OCI-LY7 (cell line): Measurements from ENCODE around the gene IZUMO1. TPM values are rescaled to one million over a fixed set of nuclear protein-coding genes. Genes with fewer than 3 reads are reported as not detected.

Experiments used
- BruUV-seq: library from RNA; stranded (reverse); fragments of 400-500 nt; replicated peaks from 2 replicates; lab custom pipeline; 2021; lab: Mats Ljungman, UMichigan
- CTCF ChIA-PET: fragments of 300-600 bp; sonication (Branson Sonifier 250); formaldehyde crosslinking; loops from one replicate; lab custom pipeline; 2022; ENCODE audit warnings: antibody characterized with exemption; ENCODE audit not compliant: unreplicated experiment; lab: Charles Lee
- POLR2A ChIA-PET: fragments of 300-600 bp; sonication (Branson Sonifier 250); formaldehyde crosslinking; loops from one replicate; lab custom pipeline; 2022; ENCODE audit warnings: antibody characterized with exemption; lab: Charles Lee
- DNase-seq: peaks from one replicate; pipeline ENCODE4 v3.0.0-alpha.2; 2015; ENCODE audit warnings: low spot score
- H2AFZ ChIP-seq: fragments of 200-600 bp; sonication (generic), shearing (Covaris generic); 2 replicates; pipeline ENCODE4 v1.6.1; 2014; ENCODE audit warnings: mild to moderate bottlenecking, antibody characterized with exemption, low read length, moderate library complexity
- H3K27ac ChIP-seq: fragments of 200-600 bp; sonication (generic); 2 replicates; pipeline ENCODE4 v1.5.1; 2014; ENCODE audit warnings: mixed run types, low read depth, mild to moderate bottlenecking, moderate library complexity, low read length, inconsistent platforms; ENCODE audit not compliant: poor library complexity, severe bottlenecking
- H3K36me3 ChIP-seq: fragments of 200-600 bp; sonication (generic); 2 replicates; pipeline ENCODE4 v1.6.1; 2014; ENCODE audit warnings: mild to moderate bottlenecking, antibody characterized with exemption, low read length, moderate library complexity, mixed read lengths; ENCODE audit not compliant: insufficient read depth
- H3K4me1 ChIP-seq: fragments of 200-600 bp; sonication (generic); 2 replicates; pipeline ENCODE4 v1.5.1; 2014; ENCODE audit warnings: mild to moderate bottlenecking, low read length; ENCODE audit not compliant: insufficient read depth, poor library complexity, severe bottlenecking
- H3K4me2 ChIP-seq: fragments of 200-600 bp; sonication (generic); 2 replicates; pipeline ENCODE4 v1.6.1; 2014; ENCODE audit warnings: mild to moderate bottlenecking, low read length
- H3K4me3 ChIP-seq: fragments of 200-600 bp; sonication (generic); 2 replicates; pipeline ENCODE4 v1.5.1; 2014; ENCODE audit warnings: mild to moderate bottlenecking, low read depth, low read length; ENCODE audit not compliant: poor library complexity, severe bottlenecking
- H3K79me2 ChIP-seq: fragments of 200-600 bp; sonication (generic); 2 replicates; pipeline ENCODE4 v1.6.1; 2016; ENCODE audit warnings: low read depth, mild to moderate bottlenecking, low read length, moderate library complexity, mixed read lengths; ENCODE audit not compliant: insufficient read depth
- H3K9me2 ChIP-seq: fragments of 200-600 bp; sonication (generic); 2 replicates; pipeline ENCODE4 v1.6.1; 2016; ENCODE audit warnings: mild to moderate bottlenecking, low read length, mixed read lengths; ENCODE audit not compliant: insufficient read depth
- H3K9me3 ChIP-seq: fragments of 200-600 bp; sonication (generic); 2 replicates; pipeline ENCODE4 v1.6.1; 2014; ENCODE audit warnings: mild to moderate bottlenecking, mixed run types, low read length, mixed read lengths
- H4K20me1 ChIP-seq: fragments of 200-600 bp; sonication (generic); 2 replicates; pipeline ENCODE4 v1.6.1; 2014; ENCODE audit warnings: mild to moderate bottlenecking, antibody characterized with exemption, low read length, moderate library complexity, mixed read lengths; ENCODE audit not compliant: insufficient read depth
- CTCF ChIP-seq: fragments of 200-600 bp; sonication (generic); conservative IDR thresholded peaks from 2 replicates; pipeline ENCODE4 v1.5.1; 2014; ENCODE audit warnings: mild to moderate bottlenecking, antibody characterized with exemption, low read length, moderate library complexity, mixed read lengths
- EZH2phosphoT487 ChIP-seq: fragments of 200-600 bp; sonication (generic); IDR thresholded peaks from 2 replicates; pipeline ENCODE4 v1.6.1; 2018; ENCODE audit warnings: low read depth, borderline replicate concordance, mild to moderate bottlenecking, mixed run types, antibody characterized with exemption, low read length, moderate library complexity, mixed read lengths
- intact Hi-C: fragments of 100-400 bp; cut with micrococcal nuclease; formaldehyde crosslinking; loops from one replicate; pipeline ENCODE4 v1.10.0; 2022; ENCODE audit not compliant: unreplicated experiment
- total RNA-seq, 2 experiments: library from RNA; depleted of rRNA in 1 of 2; stranded (reverse); fragments of >200 nt in 1 of 2; shearing (Covaris generic) in 1 of 2; gene quantifications; 2 replicates each; pipeline ENCODE4 v1.2.3, GENCODE V29; 2014 to 2022

IZUMO1 gene
- total RNA-seq, 2 experiments from 2014 or later, result not detected

- no TSS peak for BruUV-seq
- H3K36me3 ChIP-seq, result no peaks in the 10 kb centered on the region
- intact Hi-C loops, result no loop called here
- H3K4me2 ChIP-seq, result peak overlapping the region; percentile 2; the same call in 1 of the 2 replicates
- no peak overlapping the region for H3K27ac ChIP-seq
- peak overlapping the region; percentile 44; the same call in 1 of the 2 replicates for H2AFZ ChIP-seq
- peaks cover 10% of the 10 kb centered on the region for H3K4me1 ChIP-seq
- DNase-seq, result peak; percentile 58
- no peak overlapping the region for H3K4me3 ChIP-seq
- no peaks in the 10 kb centered on the region for H3K9me2 ChIP-seq
- H3K79me2 ChIP-seq, result no peaks in the 10 kb centered on the region
- H3K9me3 ChIP-seq, result no peaks in the 10 kb centered on the region
- H4K20me1 ChIP-seq, result no peaks in the 10 kb centered on the region
- no peak for TF ChIP-seq CTCF
- no peak for TF ChIP-seq EZH2phosphoT487
- POLR2A ChIA-PET, result interaction anchor here (0.6 kb wide), 1 partner anchor 45 kb away, joined by 3 read pairs; no protein-coding TSS in a partner anchor
- CTCF ChIA-PET, result no interaction called here
Observed at GRCh38 chr19:48779636-48780035, 32.9 kb upstream of the IZUMO1 start.

- ChIA-PET POLR2A (no interaction called here), CTCF (no interaction called here)
- peaks cover 10% of the 10 kb centered on the region for H3K4me1 ChIP-seq
- no peak overlapping the region for H3K4me2 ChIP-seq
- no peak overlapping the region for H3K4me3 ChIP-seq
- H3K36me3 ChIP-seq, result no peaks in the 10 kb centered on the region
- H3K79me2 ChIP-seq, result no peaks in the 10 kb centered on the region
- no peaks in the 10 kb centered on the region for H3K9me3 ChIP-seq
- no TSS peak for BruUV-seq
- no peaks in the 10 kb centered on the region for H4K20me1 ChIP-seq
- H3K9me2 ChIP-seq, result no peaks in the 10 kb centered on the region
- DNase-seq, result no peak
- no peak overlapping the region for H2AFZ ChIP-seq
- intact Hi-C loops, result no loop called here
- TF ChIP-seq EZH2phosphoT487 (no peak), CTCF (no peak)
- H3K27ac ChIP-seq, result no peak overlapping the region
Observed at GRCh38 chr19:48777720-48778119, 31.0 kb upstream of the IZUMO1 start.

- Histone ChIP-seq H3K9me2 (no peaks in the 10 kb centered on the region), H3K36me3 (no peaks in the 10 kb centered on the region), H4K20me1 (no peaks in the 10 kb centered on the region), H3K79me2 (no peaks in the 10 kb centered on the region), H3K9me3 (no peaks in the 10 kb centered on the region), H3K27ac (no peak overlapping the region), H2AFZ (no peak overlapping the region), H3K4me1 (peaks cover 10% of the 10 kb centered on the region), H3K4me3 (no peak overlapping the region), H3K4me2 (no peak overlapping the region)
- TF ChIP-seq EZH2phosphoT487, result no peak
- TF ChIP-seq CTCF, result no peak
- no TSS peak for BruUV-seq
- DNase-seq, result no peak
- ChIA-PET POLR2A (no interaction called here), CTCF (no interaction called here)
- intact Hi-C loops, result no loop called here
Observed at GRCh38 chr19:48777139-48777538, 30.4 kb upstream of the IZUMO1 start.
